Embryonic facial prominence (tissue), 1 donor: Measurements from ENCODE around the gene ATF7.
"Not testable (repeated sequence)": the region's sequence is repeated elsewhere in the genome, so short reads cannot be mapped to it uniquely, and the experiment has no call there.

Source experiments
- DNase-seq: peaks from one replicate; pipeline ENCODE4 v3.0.0-alpha.2; 2016; ENCODE audit errors: extremely low spot score

The ATF7 gene

GRCh38 chr12:53482626-53483168 is 143.5 kb downstream of the ATF7 start:
- DNase-seq = no peak

- DNase-seq = no peak
These were observed 144.1 kb downstream of the ATF7 start for GRCh38 chr12:53481939-53482586.

GRCh38 chr12:53481458-53481857 is 144.7 kb downstream of the ATF7 start:
- DNase-seq = not testable (repeated sequence)

GRCh38 chr12:53480491-53481442 is 145.4 kb downstream of the ATF7 start:
- no peak for DNase-seq

GRCh38 chr12:53479331-53479730 is 146.9 kb downstream of the ATF7 start:
- no peak for DNase-seq

GRCh38 chr12:53478865-53479264 is 147.3 kb downstream of the ATF7 start:
- DNase-seq = no peak

- no peak for DNase-seq
These were observed 149.4 kb downstream of the ATF7 start for GRCh38 chr12:53476769-53477209.

- no peak for DNase-seq
These were observed 151.4 kb downstream of the ATF7 start for GRCh38 chr12:53474819-53475218.

GRCh38 chr12:53474077-53474476 is 152.1 kb downstream of the ATF7 start:
- DNase-seq = no peak

- DNase-seq = no peak
These were observed 154.1 kb downstream of the ATF7 start for GRCh38 chr12:53472056-53472582.

- no peak for DNase-seq
These were observed 157.9 kb downstream of the ATF7 start for GRCh38 chr12:53468282-53468681.

- DNase-seq = no peak
These were observed 158.3 kb downstream of the ATF7 start for GRCh38 chr12:53467880-53468279.

- DNase-seq = no peak
These were observed 159.1 kb downstream of the ATF7 start for GRCh38 chr12:53467082-53467481.

GRCh38 chr12:53466640-53467039 is 159.5 kb downstream of the ATF7 start:
- no peak for DNase-seq

- no peak for DNase-seq
These were observed 160.5 kb downstream of the ATF7 start for GRCh38 chr12:53465679-53466078.

GRCh38 chr12:53464685-53465418 is 161.3 kb downstream of the ATF7 start:
- DNase-seq = no peak

- no peak for DNase-seq
These were observed 162.2 kb downstream of the ATF7 start for GRCh38 chr12:53463802-53464560.

- no peak for DNase-seq
These were observed 163.2 kb downstream of the ATF7 start for GRCh38 chr12:53462935-53463334.

- DNase-seq = no peak
These were observed 164.6 kb downstream of the ATF7 start for GRCh38 chr12:53461591-53461990.

GRCh38 chr12:53461059-53461458 is 165.1 kb downstream of the ATF7 start:
- DNase-seq = no peak

- no peak for DNase-seq
These were observed 167.1 kb downstream of the ATF7 start for GRCh38 chr12:53459097-53459496.
